Astrocyte of the spinal cord (primary cell): ENCODE data around the gene CLDN34.

Source experiments
- DNase-seq: peaks from one replicate; pipeline ENCODE4 v3.0.0; 2011; ENCODE audit warnings: low read depth, low spot score
- H3K4me3 ChIP-seq: 2 replicates; pipeline ENCODE4 v1.5.1; 2011; ENCODE audit warnings: low read depth, mild to moderate bottlenecking, low read length, moderate library complexity
- in situ Hi-C: cut with HindIII; loops from 2 replicates; pipeline ENCODE4 v1.10.0; 2017; ENCODE audit warnings: low sequenced_read_pairs
- TF ChIP-seq, protein P1 (sequence below): IDR thresholded peaks from 2 replicates; pipeline ENCODE4 v1.5.1; 2012; ENCODE audit warnings: low read depth, mild to moderate bottlenecking, low read length, inconsistent platforms

The CLDN34 gene

DNA sequence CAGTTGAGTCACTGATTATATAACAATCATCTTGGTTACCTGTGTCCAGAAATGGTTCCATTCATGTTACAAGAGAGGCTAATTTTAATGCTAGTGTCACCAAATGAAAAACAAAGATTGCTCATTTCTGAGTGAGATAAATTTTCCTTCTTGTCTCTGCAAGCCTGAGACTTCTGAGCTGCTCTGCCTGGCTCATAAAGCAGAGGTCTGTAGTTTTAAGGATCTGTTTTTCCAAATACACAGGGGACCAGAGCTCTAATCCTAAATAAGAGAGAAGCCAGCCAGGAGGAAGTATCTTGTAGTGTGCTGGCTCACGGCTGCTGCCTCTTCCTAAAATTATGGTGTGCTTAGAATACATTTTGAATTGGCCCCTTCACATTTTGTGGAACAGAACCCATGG is 42.6 kb downstream of the CLDN34 start:
- TF ChIP-seq, protein P1, sequence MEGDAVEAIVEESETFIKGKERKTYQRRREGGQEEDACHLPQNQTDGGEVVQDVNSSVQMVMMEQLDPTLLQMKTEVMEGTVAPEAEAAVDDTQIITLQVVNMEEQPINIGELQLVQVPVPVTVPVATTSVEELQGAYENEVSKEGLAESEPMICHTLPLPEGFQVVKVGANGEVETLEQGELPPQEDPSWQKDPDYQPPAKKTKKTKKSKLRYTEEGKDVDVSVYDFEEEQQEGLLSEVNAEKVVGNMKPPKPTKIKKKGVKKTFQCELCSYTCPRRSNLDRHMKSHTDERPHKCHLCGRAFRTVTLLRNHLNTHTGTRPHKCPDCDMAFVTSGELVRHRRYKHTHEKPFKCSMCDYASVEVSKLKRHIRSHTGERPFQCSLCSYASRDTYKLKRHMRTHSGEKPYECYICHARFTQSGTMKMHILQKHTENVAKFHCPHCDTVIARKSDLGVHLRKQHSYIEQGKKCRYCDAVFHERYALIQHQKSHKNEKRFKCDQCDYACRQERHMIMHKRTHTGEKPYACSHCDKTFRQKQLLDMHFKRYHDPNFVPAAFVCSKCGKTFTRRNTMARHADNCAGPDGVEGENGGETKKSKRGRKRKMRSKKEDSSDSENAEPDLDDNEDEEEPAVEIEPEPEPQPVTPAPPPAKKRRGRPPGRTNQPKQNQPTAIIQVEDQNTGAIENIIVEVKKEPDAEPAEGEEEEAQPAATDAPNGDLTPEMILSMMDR: no peak
- in situ Hi-C loops: no loop called here
- DNase-seq: no peak
- H3K4me3 ChIP-seq: no peak overlapping the region

DNA sequence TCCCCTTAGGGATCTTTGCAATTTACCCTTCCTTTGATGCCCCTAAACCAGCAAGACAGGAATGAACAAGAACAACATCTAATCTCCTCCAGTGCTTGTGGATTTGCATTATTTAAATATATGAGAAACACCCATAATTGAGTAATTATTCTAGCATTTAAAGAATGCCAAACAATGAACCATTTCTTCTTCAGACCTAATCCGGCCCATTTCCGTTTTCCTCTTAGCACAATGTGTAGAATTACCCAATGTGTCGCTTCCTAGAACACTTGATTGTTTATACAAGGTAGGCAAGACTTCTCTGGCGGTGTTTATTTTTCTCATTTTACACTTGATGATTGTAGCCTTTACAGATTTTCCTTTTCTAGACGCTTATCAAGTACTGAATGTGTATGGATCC is 43.5 kb downstream of the CLDN34 start:
- TF ChIP-seq, protein P1: no peak
- DNase-seq: no peak
- in situ Hi-C loops: no loop called here
- H3K4me3 ChIP-seq: no peak overlapping the region

DNA sequence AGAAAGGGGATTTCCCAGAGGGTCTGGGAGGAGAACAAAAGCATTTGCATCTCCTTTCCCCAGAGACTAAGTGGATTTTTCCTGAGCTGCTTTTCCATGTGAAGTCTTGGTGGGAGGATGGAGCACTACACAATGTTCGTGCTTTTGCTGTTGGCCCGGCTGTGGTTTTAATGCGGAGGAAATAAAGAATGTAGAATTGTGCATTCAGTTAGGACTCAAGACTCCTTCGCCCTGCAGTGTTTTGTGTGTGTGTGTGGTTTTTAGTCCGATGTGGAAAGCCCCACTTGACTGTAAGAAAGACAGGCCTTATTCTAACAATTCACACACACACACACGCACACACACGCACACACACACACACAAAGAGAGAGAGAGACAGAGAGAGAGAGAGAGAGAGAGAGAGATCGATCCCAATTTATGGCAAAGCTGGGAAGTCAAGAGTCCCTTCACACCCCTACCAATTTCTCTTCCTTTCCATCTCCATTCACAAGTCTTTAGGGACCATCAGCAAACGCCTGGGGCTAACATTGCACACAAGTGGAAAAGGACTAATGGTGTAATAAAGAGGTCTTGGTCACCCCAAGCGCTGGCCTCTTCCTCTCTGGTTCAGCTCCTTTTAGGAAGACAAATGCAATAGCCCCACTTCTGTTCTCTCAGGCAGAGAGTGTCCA is 44.2 kb downstream of the CLDN34 start:
- DNase-seq: no peak

DNA sequence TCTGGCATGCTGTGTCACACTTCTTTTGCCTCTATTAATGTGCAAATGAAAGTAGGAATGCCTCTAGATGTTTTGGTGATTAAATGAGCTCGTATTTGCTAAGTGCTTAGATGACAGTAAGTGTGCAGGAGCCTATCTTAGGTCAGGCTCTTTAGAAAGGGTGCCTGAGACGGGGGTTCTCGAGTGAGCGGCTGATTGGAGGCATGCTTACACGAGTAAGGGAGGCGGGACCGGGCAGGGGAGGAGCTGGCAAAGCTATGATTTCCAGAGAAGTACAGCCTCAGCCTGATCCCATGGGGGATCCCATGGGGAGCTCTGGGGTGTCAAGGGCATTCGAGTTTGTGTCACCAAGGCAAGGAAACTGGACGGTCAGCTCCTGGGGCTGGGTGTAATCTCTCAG is 44.8 kb downstream of the CLDN34 start:
- TF ChIP-seq, protein P1: no peak
- DNase-seq: no peak
- H3K4me3 ChIP-seq: no peak overlapping the region
- in situ Hi-C loops: no loop called here

More for the DNA sequence above, 44.2 kb downstream of the CLDN34 start:
- in situ Hi-C loops: no loop called here
- TF ChIP-seq, protein P1: no peak
- H3K4me3 ChIP-seq: no peak overlapping the region

DNA sequence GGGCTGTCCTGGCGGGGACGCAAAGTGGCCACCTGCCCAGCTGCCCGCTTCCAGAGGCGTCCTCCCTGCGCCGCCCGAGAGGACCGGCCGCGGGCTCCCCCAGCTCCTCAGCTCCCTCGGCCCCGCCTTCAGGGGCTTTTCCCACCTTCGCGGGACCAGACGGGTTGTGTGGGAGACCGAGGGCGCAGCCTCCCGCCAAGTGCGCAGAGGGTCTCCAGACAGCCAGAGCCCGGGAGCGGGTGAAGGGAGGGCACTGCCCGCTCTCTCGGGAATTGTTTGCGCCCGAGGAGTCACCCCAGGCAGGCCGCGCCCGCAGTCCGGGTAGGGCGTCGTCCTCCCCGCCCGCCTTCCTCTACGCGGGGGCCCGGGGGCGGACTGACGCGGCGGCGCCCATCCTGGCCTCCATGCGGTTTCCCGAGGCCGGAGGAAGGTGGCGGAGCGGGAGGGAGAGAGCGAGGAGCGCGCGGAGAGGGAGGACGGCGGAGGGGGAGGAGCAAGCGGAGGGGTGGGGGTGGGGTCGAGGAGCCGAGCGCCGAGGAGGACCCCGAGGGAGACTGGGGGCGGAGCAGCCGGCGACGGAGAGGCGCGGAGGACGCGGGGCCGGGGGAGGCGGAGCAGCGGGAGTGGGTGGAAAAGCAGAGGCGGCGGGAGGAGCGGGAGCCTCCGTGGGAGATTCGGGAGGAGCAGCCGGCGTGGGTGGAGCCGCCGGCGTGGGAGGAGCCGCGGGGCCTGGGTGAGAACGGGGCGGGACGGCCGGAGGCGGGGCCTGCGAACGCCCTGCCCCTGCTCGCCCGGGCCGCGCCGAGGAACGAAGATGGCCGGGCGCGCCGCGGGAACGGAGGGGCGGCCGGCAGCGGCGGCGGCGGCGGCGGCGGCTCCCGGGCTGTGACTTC is 47.5 kb downstream of the CLDN34 start:
- peak; percentile 91 for DNase-seq
- in situ Hi-C loops: no loop called here
- TF ChIP-seq, protein P1: no peak
- H3K4me3 ChIP-seq: peak overlapping the region; percentile 48

DNA sequence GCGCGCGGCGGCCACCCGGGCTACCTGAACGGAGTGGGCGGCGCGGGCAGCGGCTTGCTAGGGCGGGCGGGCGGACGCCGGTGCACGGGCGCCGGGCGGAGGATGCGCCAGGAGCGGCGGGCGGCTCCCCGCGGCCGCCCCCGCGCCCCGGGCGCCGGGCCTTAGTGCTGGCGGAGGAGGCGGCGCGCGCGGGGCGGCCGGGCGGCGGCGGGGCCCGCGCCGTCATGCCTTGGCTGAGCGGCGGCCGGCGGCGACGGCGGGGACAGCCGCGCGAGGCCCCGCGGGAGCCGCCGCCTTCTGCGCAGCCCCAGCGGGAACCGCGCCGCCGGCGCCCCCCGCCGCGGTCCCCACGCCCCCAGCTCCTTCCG is 48.2 kb downstream of the CLDN34 start:
- in situ Hi-C loops: no loop called here
- TF ChIP-seq, protein P1: no peak
- H3K4me3 ChIP-seq: peak overlapping the region; percentile 51
- DNase-seq: no peak
